Measurements from ENCODE around the gene EMX1. TPM values are rescaled to one million over a fixed set of nuclear protein-coding genes. Genes with fewer than 3 reads are reported as not detected.

The EMX1 gene
- total RNA-seq, 1 donor from 2014 or later: not detected

DNA sequence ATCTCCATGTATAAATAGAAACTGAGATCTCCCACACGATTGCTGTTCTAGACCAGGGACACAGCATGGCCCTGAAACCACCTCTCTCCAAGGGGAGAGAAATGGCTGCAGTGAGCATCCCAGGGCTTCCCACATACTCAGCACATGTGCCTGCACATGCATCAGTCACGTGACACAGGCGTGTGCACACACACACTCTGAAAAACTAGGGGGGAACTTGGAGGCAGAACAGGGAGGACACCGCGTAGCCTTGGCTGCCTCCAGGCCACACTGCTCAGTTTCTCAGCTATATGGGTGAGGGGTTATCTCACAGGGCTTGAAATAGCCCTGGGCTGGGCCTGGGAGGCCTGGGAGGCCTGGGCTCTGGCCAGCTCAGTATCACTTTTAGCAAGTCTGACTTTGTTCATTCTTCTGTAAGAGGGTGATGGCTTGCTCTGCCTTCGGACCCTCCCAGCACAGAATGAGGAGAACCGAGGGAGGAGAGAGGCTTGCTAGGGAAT, 66.9 kb downstream of the EMX1 start:
- no peaks in the 10 kb centered on the region for H3K9me3 Mint-ChIP-seq (ENCODE audit: unreplicated experiment)
- DNase-seq (ENCODE audit: extremely low spot score, unreplicated experiment): no peak
- TF ChIP-seq, protein P1, sequence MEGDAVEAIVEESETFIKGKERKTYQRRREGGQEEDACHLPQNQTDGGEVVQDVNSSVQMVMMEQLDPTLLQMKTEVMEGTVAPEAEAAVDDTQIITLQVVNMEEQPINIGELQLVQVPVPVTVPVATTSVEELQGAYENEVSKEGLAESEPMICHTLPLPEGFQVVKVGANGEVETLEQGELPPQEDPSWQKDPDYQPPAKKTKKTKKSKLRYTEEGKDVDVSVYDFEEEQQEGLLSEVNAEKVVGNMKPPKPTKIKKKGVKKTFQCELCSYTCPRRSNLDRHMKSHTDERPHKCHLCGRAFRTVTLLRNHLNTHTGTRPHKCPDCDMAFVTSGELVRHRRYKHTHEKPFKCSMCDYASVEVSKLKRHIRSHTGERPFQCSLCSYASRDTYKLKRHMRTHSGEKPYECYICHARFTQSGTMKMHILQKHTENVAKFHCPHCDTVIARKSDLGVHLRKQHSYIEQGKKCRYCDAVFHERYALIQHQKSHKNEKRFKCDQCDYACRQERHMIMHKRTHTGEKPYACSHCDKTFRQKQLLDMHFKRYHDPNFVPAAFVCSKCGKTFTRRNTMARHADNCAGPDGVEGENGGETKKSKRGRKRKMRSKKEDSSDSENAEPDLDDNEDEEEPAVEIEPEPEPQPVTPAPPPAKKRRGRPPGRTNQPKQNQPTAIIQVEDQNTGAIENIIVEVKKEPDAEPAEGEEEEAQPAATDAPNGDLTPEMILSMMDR (IDR thresholded peaks at IDR 0.05): no peak
- H3K27me3 Mint-ChIP-seq (ENCODE audit: unreplicated experiment): no peaks in the 10 kb centered on the region
- H3K27ac Mint-ChIP-seq (ENCODE audit: unreplicated experiment): no peak overlapping the region
- peaks cover 6% of the 10 kb centered on the region for H3K36me3 Mint-ChIP-seq (ENCODE audit: unreplicated experiment)
- no peaks in the 10 kb centered on the region for H3K4me1 Mint-ChIP-seq (ENCODE audit: unreplicated experiment)
- H3K4me3 Mint-ChIP-seq (ENCODE audit: unreplicated experiment): no peak overlapping the region

Other genes with a start within 250 kb of the EMX1 start
- 31.2 and 33.8 TPM in 2 replicates for gene EXOC6B, start 91.5 kb upstream of the EMX1 start, total RNA-seq
- 6.2 and 7.1 TPM in 2 replicates for gene SPR, start 30.1 kb upstream of the EMX1 start, total RNA-seq
- 9.8 and 12.7 TPM in 2 replicates for gene SFXN5, start 154.2 kb downstream of the EMX1 start, total RNA-seq
- 30.8 and 35.5 TPM in 2 replicates for gene RAB11FIP5, start 195.4 kb downstream of the EMX1 start, total RNA-seq